ENCODE measurements around the gene RASSF7.

Gene RASSF7

GRCh38 chr11:596374-596773 lies 35.6 kb downstream of the RASSF7 start:
- H3K4me3 ChIP-seq (ENCODE audit: low read depth, low read length): no peak overlapping the region
- no peak overlapping the region for H3K9ac ChIP-seq (ENCODE audit: low read length)
- H3K27ac ChIP-seq (ENCODE audit: low read depth, low read length): no peak overlapping the region
- peaks cover 88% of the 10 kb centered on the region for H3K36me3 ChIP-seq (ENCODE audit: control insufficient read depth, insufficient read depth, low read length)
- no peaks in the 10 kb centered on the region for H3K9me3 ChIP-seq (ENCODE audit: control insufficient read depth, insufficient read depth, low read depth, low read length)
- no peaks in the 10 kb centered on the region for H3K27me3 ChIP-seq (ENCODE audit: control insufficient read depth, insufficient read depth, low read length)
- no peaks in the 10 kb centered on the region for H3K4me1 ChIP-seq (ENCODE audit: control insufficient read depth, insufficient read depth, low read length)

GRCh38 chr11:597166-597725 lies 36.5 kb downstream of the RASSF7 start:
- Histone ChIP-seq H3K27ac (ENCODE audit: low read depth, low read length) (no peak overlapping the region), H3K4me1 (ENCODE audit: control insufficient read depth, insufficient read depth, low read length) (no peaks in the 10 kb centered on the region), H3K9ac (ENCODE audit: low read length) (no peak overlapping the region), H3K27me3 (ENCODE audit: control insufficient read depth, insufficient read depth, low read length) (no peaks in the 10 kb centered on the region), H3K4me3 (ENCODE audit: low read depth, low read length) (no peak overlapping the region), H3K9me3 (ENCODE audit: control insufficient read depth, insufficient read depth, low read depth, low read length) (no peaks in the 10 kb centered on the region), H3K36me3 (ENCODE audit: control insufficient read depth, insufficient read depth, low read length) (peaks cover 92% of the 10 kb centered on the region)

GRCh38 chr11:598005-598680 lies 37.4 kb downstream of the RASSF7 start:
- no peaks in the 10 kb centered on the region for H3K4me1 ChIP-seq (ENCODE audit: control insufficient read depth, insufficient read depth, low read length)
- peaks cover 90% of the 10 kb centered on the region for H3K36me3 ChIP-seq (ENCODE audit: control insufficient read depth, insufficient read depth, low read length)
- no peak overlapping the region for H3K9ac ChIP-seq (ENCODE audit: low read length)
- no peaks in the 10 kb centered on the region for H3K27me3 ChIP-seq (ENCODE audit: control insufficient read depth, insufficient read depth, low read length)
- H3K4me3 ChIP-seq (ENCODE audit: low read depth, low read length): no peak overlapping the region
- no peaks in the 10 kb centered on the region for H3K9me3 ChIP-seq (ENCODE audit: control insufficient read depth, insufficient read depth, low read depth, low read length)
- no peak overlapping the region for H3K27ac ChIP-seq (ENCODE audit: low read depth, low read length)

- H3K4me3 ChIP-seq (ENCODE audit: low read depth, low read length): no peak overlapping the region
- peaks cover 91% of the 10 kb centered on the region for H3K36me3 ChIP-seq (ENCODE audit: control insufficient read depth, insufficient read depth, low read length)
- no peak overlapping the region for H3K27ac ChIP-seq (ENCODE audit: low read depth, low read length)
- no peaks in the 10 kb centered on the region for H3K9me3 ChIP-seq (ENCODE audit: control insufficient read depth, insufficient read depth, low read depth, low read length)
- no peaks in the 10 kb centered on the region for H3K4me1 ChIP-seq (ENCODE audit: control insufficient read depth, insufficient read depth, low read length)
- no peaks in the 10 kb centered on the region for H3K27me3 ChIP-seq (ENCODE audit: control insufficient read depth, insufficient read depth, low read length)
- no peak overlapping the region for H3K9ac ChIP-seq (ENCODE audit: low read length)
Observed at GRCh38 chr11:601573-602245, 40.9 kb downstream of the RASSF7 start.

GRCh38 chr11:603154-603553 lies 42.4 kb downstream of the RASSF7 start:
- H3K36me3 ChIP-seq (ENCODE audit: control insufficient read depth, insufficient read depth, low read length): peaks cover 92% of the 10 kb centered on the region
- H3K4me3 ChIP-seq (ENCODE audit: low read depth, low read length): no peak overlapping the region
- H3K9ac ChIP-seq (ENCODE audit: low read length): no peak overlapping the region
- H3K27ac ChIP-seq (ENCODE audit: low read depth, low read length): no peak overlapping the region
- no peaks in the 10 kb centered on the region for H3K9me3 ChIP-seq (ENCODE audit: control insufficient read depth, insufficient read depth, low read depth, low read length)
- no peaks in the 10 kb centered on the region for H3K4me1 ChIP-seq (ENCODE audit: control insufficient read depth, insufficient read depth, low read length)
- H3K27me3 ChIP-seq (ENCODE audit: control insufficient read depth, insufficient read depth, low read length): no peaks in the 10 kb centered on the region

- Histone ChIP-seq H3K27me3 (ENCODE audit: control insufficient read depth, insufficient read depth, low read length) (no peaks in the 10 kb centered on the region), H3K4me1 (ENCODE audit: control insufficient read depth, insufficient read depth, low read length) (no peaks in the 10 kb centered on the region), H3K27ac (ENCODE audit: low read depth, low read length) (no peak overlapping the region), H3K4me3 (ENCODE audit: low read depth, low read length) (no peak overlapping the region), H3K9me3 (ENCODE audit: control insufficient read depth, insufficient read depth, low read depth, low read length) (no peaks in the 10 kb centered on the region), H3K36me3 (ENCODE audit: control insufficient read depth, insufficient read depth, low read length) (peaks cover 96% of the 10 kb centered on the region), H3K9ac (ENCODE audit: low read length) (no peak overlapping the region)
Observed at GRCh38 chr11:605286-606129, 44.7 kb downstream of the RASSF7 start.

GRCh38 chr11:606245-606644 lies 45.5 kb downstream of the RASSF7 start:
- Histone ChIP-seq H3K9me3 (ENCODE audit: control insufficient read depth, insufficient read depth, low read depth, low read length) (no peaks in the 10 kb centered on the region), H3K36me3 (ENCODE audit: control insufficient read depth, insufficient read depth, low read length) (peaks cover 99% of the 10 kb centered on the region), H3K27ac (ENCODE audit: low read depth, low read length) (no peak overlapping the region), H3K4me3 (ENCODE audit: low read depth, low read length) (no peak overlapping the region), H3K27me3 (ENCODE audit: control insufficient read depth, insufficient read depth, low read length) (no peaks in the 10 kb centered on the region), H3K9ac (ENCODE audit: low read length) (no peak overlapping the region), H3K4me1 (ENCODE audit: control insufficient read depth, insufficient read depth, low read length) (no peaks in the 10 kb centered on the region)

GRCh38 chr11:607020-607780 lies 46.4 kb downstream of the RASSF7 start:
- Histone ChIP-seq H3K27me3 (ENCODE audit: control insufficient read depth, insufficient read depth, low read length) (no peaks in the 10 kb centered on the region), H3K9me3 (ENCODE audit: control insufficient read depth, insufficient read depth, low read depth, low read length) (no peaks in the 10 kb centered on the region), H3K36me3 (ENCODE audit: control insufficient read depth, insufficient read depth, low read length) (peaks cover 99% of the 10 kb centered on the region), H3K27ac (ENCODE audit: low read depth, low read length) (no peak overlapping the region), H3K4me1 (ENCODE audit: control insufficient read depth, insufficient read depth, low read length) (no peaks in the 10 kb centered on the region), H3K9ac (ENCODE audit: low read length) (no peak overlapping the region), H3K4me3 (ENCODE audit: low read depth, low read length) (no peak overlapping the region)

- Histone ChIP-seq H3K4me1 (ENCODE audit: control insufficient read depth, insufficient read depth, low read length) (peaks cover under 1% of the 10 kb centered on the region; the same call in 1 of the 2 replicates), H3K27ac (ENCODE audit: low read depth, low read length) (no peak overlapping the region), H3K9me3 (ENCODE audit: control insufficient read depth, insufficient read depth, low read depth, low read length) (no peaks in the 10 kb centered on the region), H3K4me3 (ENCODE audit: low read depth, low read length) (no peak overlapping the region), H3K9ac (ENCODE audit: low read length) (no peak overlapping the region), H3K27me3 (ENCODE audit: control insufficient read depth, insufficient read depth, low read length) (no peaks in the 10 kb centered on the region), H3K36me3 (ENCODE audit: control insufficient read depth, insufficient read depth, low read length) (peaks cover 100% of the 10 kb centered on the region)
Observed at GRCh38 chr11:607971-608659, 47.3 kb downstream of the RASSF7 start.

- Histone ChIP-seq H3K36me3 (ENCODE audit: control insufficient read depth, insufficient read depth, low read length) (peaks cover 96% of the 10 kb centered on the region), H3K9ac (ENCODE audit: low read length) (no peak overlapping the region)
Observed at GRCh38 chr11:608791-609251, 48.1 kb downstream of the RASSF7 start.

More at GRCh38 chr11:608791-609251, 48.1 kb downstream of the RASSF7 start:
- H3K27me3 ChIP-seq (ENCODE audit: control insufficient read depth, insufficient read depth, low read length): no peaks in the 10 kb centered on the region
- no peaks in the 10 kb centered on the region for H3K9me3 ChIP-seq (ENCODE audit: control insufficient read depth, insufficient read depth, low read depth, low read length)
- no peak overlapping the region for H3K27ac ChIP-seq (ENCODE audit: low read depth, low read length)
- H3K4me1 ChIP-seq (ENCODE audit: control insufficient read depth, insufficient read depth, low read length): peaks cover 3% of the 10 kb centered on the region; the same call in 1 of the 2 replicates
- H3K4me3 ChIP-seq (ENCODE audit: low read depth, low read length): no peak overlapping the region

Measured in HUES6 (cell line).